Neural cell (in vitro differentiated cells): Measurements from ENCODE around the gene LRRC2. TPM values are rescaled to one million over a fixed set of nuclear protein-coding genes. Genes with fewer than 3 reads are reported as not detected.

ENCODE experiments used
- H2AFZ ChIP-seq: fragments of 200-600, 300-800 bp; sonication (generic), shearing (Covaris generic); 2 replicates; pipeline ENCODE4 v1.6.0; 2014; ENCODE audit warnings: low read depth, mild to moderate bottlenecking, antibody characterized with exemption, low read length, moderate library complexity
- H3F3A ChIP-seq: fragments of 200-600 bp; shearing (Covaris generic); 2 replicates; pipeline ENCODE4 v1.6.1; 2016; ENCODE audit warnings: mild to moderate bottlenecking, moderate library complexity, mixed read lengths, antibody characterized with exemption, low read length; ENCODE audit not compliant: insufficient read depth, poor library complexity, severe bottlenecking
- H3K27ac ChIP-seq: fragments of 200-600, 300-800 bp; sonication (generic), shearing (Covaris generic); 2 replicates; pipeline ENCODE4 v1.5.1; 2014; ENCODE audit warnings: mild to moderate bottlenecking, low read length, moderate library complexity
- H3K27me3 ChIP-seq: fragments of 300-800, 200-600 bp; sonication (generic), shearing (Covaris generic); 2 replicates; pipeline ENCODE4 v1.6.0; 2014; ENCODE audit warnings: mild to moderate bottlenecking, low read depth, low read length, moderate library complexity; ENCODE audit not compliant: insufficient read depth
- H3K36me3 ChIP-seq: fragments of 300-800, 200-600 bp; sonication (generic), shearing (Covaris generic); 2 replicates; pipeline ENCODE4 v1.5.1; 2014; ENCODE audit warnings: mild to moderate bottlenecking, antibody characterized with exemption, low read length, moderate library complexity; ENCODE audit not compliant: insufficient read depth
- H3K4me2 ChIP-seq: fragments of 300-800, 200-600 bp; sonication (generic), shearing (Covaris generic); 2 replicates; pipeline ENCODE4 v1.6.0; 2014; ENCODE audit warnings: mild to moderate bottlenecking, low read length
- H3K4me3 ChIP-seq: fragments of 300-800, 200-600 bp; sonication (generic), shearing (Covaris generic); 2 replicates; pipeline ENCODE4 v1.5.1; 2014; ENCODE audit warnings: mild to moderate bottlenecking, low read length, moderate library complexity
- H3K79me2 ChIP-seq: fragments of 200-600 bp; shearing (Covaris generic); replicated peaks from 2 replicates; pipeline ENCODE4 v1.6.0; 2014; ENCODE audit warnings: mild to moderate bottlenecking, low read length, moderate library complexity; ENCODE audit not compliant: insufficient read depth
- H3K9ac ChIP-seq: fragments of 300-800, 200-600 bp; sonication (generic), shearing (Covaris generic); 2 replicates; pipeline ENCODE4 v1.6.1; 2016; ENCODE audit warnings: mild to moderate bottlenecking, low read length, mixed read lengths
- H3K9me2 ChIP-seq: fragments of 200-600 bp; shearing (Covaris generic); 2 replicates; pipeline ENCODE4 v1.6.1; 2016; ENCODE audit warnings: mild to moderate bottlenecking, low read length, mixed read lengths; ENCODE audit not compliant: insufficient read depth
- H3K9me3 ChIP-seq: fragments of 200-600, 300-800 bp; sonication (generic), shearing (Covaris generic); 2 replicates; pipeline ENCODE4 v1.6.1; 2016; ENCODE audit warnings: mild to moderate bottlenecking, mixed run types, low read length, moderate library complexity, mixed read lengths
- H4K20me1 ChIP-seq: fragments of 200-600 bp; shearing (Covaris generic); 2 replicates; pipeline ENCODE4 v1.6.1; 2016; ENCODE audit warnings: mild to moderate bottlenecking, mixed run types; ENCODE audit not compliant: insufficient read depth
- CTCF ChIP-seq: fragments of 450-650 bp; IDR thresholded peaks from 2 replicates; pipeline ENCODE4 v1.5.1; 2014; ENCODE audit warnings: antibody characterized with exemption, mild to moderate bottlenecking, moderate library complexity; ENCODE audit not compliant: poor library complexity, severe bottlenecking
- EP300 ChIP-seq: fragments of 450-650 bp; conservative IDR thresholded peaks from 2 replicates; pipeline ENCODE4 v1.6.1; 2014; ENCODE audit warnings: antibody characterized with exemption, mild to moderate bottlenecking, moderate library complexity; ENCODE audit not compliant: poor library complexity, severe bottlenecking
- EZH2 ChIP-seq: fragments of 200-600, 300-800 bp; shearing (Covaris generic), sonication (generic); IDR thresholded peaks from 2 replicates; pipeline ENCODE4 v1.6.1; 2014; ENCODE audit warnings: antibody characterized with exemption, low read length, borderline replicate concordance, mild to moderate bottlenecking; ENCODE audit not compliant: insufficient read depth, poor library complexity, severe bottlenecking
- MXI1 ChIP-seq: fragments of 450-650 bp; conservative IDR thresholded peaks from 2 replicates; pipeline ENCODE4 v1.6.1; 2014; ENCODE audit warnings: antibody characterized with exemption, mild to moderate bottlenecking; ENCODE audit not compliant: poor library complexity, severe bottlenecking
- POLR2AphosphoS5 ChIP-seq: IDR thresholded peaks from 2 replicates; pipeline ENCODE4 v1.6.1; 2012
- RAD21 ChIP-seq: fragments of 450-650 bp; conservative IDR thresholded peaks from 2 replicates; pipeline ENCODE4 v1.6.1; 2014; ENCODE audit warnings: antibody characterized with exemption, mild to moderate bottlenecking, moderate library complexity
- REST ChIP-seq: IDR thresholded peaks from 2 replicates; pipeline ENCODE4 v1.6.1; 2012; ENCODE audit warnings: borderline replicate concordance
- SMC3 ChIP-seq: fragments of 450-650 bp; conservative IDR thresholded peaks from 2 replicates; pipeline ENCODE4 v1.6.1; 2014; ENCODE audit warnings: antibody characterized with exemption, mild to moderate bottlenecking, moderate library complexity; ENCODE audit not compliant: poor library complexity
- TAF1 ChIP-seq: IDR thresholded peaks from 2 replicates; pipeline ENCODE4 v1.6.1; 2012; ENCODE audit warnings: low read depth
- polyA plus RNA-seq: library from polyadenylated mRNA; depleted of rRNA; stranded (reverse); fragments of >200 nt; gene quantifications from 2 replicates; pipeline ENCODE4 v1.2.3, GENCODE V29; 2014

Gene LRRC2
- polyA plus RNA-seq, 1 donor from 2014 or later: not detected

- Histone ChIP-seq H3K27ac (no peak overlapping the region), H3F3A (no peaks in the 10 kb centered on the region), H3K9ac (no peak overlapping the region), H3K9me3 (no peaks in the 10 kb centered on the region), H3K4me3 (no peak overlapping the region), H3K9me2 (no peaks in the 10 kb centered on the region), H3K79me2 (no peaks in the 10 kb centered on the region), H3K4me2 (no peak overlapping the region), H2AFZ (no peak overlapping the region), H4K20me1 (no peaks in the 10 kb centered on the region), H3K36me3 (no peaks in the 10 kb centered on the region), H3K27me3 (no peaks in the 10 kb centered on the region)
- no peak for TF ChIP-seq TAF1
- TF ChIP-seq RAD21: no peak
- no peak for TF ChIP-seq MXI1
- no peak for TF ChIP-seq REST
- no peak for TF ChIP-seq EZH2
- no peak for TF ChIP-seq EP300
- no peak for TF ChIP-seq POLR2AphosphoS5
- no peak for TF ChIP-seq CTCF
Measured at GRCh38 chr3:46480491-46481195, 85.5 kb downstream of the LRRC2 start.

- H3K27ac ChIP-seq: no peak overlapping the region
Measured at GRCh38 chr3:46479696-46480095, 86.4 kb downstream of the LRRC2 start.

More at GRCh38 chr3:46479696-46480095, 86.4 kb downstream of the LRRC2 start:
- Histone ChIP-seq H3K4me3 (no peak overlapping the region), H3K27me3 (no peaks in the 10 kb centered on the region), H4K20me1 (no peaks in the 10 kb centered on the region), H3K9ac (no peak overlapping the region), H2AFZ (no peak overlapping the region), H3K9me3 (no peaks in the 10 kb centered on the region), H3K79me2 (no peaks in the 10 kb centered on the region), H3K4me2 (no peak overlapping the region), H3K9me2 (no peaks in the 10 kb centered on the region), H3F3A (no peaks in the 10 kb centered on the region), H3K36me3 (no peaks in the 10 kb centered on the region)
- TF ChIP-seq REST: no peak
- no peak for TF ChIP-seq CTCF
- TF ChIP-seq RAD21: no peak
- no peak for TF ChIP-seq TAF1
- no peak for TF ChIP-seq SMC3
- TF ChIP-seq POLR2AphosphoS5: no peak
- no peak for TF ChIP-seq EZH2
- TF ChIP-seq MXI1: no peak
- TF ChIP-seq EP300: no peak
